ENCODE results near the gene UBE2G2.

UBE2G2 gene

DNA sequence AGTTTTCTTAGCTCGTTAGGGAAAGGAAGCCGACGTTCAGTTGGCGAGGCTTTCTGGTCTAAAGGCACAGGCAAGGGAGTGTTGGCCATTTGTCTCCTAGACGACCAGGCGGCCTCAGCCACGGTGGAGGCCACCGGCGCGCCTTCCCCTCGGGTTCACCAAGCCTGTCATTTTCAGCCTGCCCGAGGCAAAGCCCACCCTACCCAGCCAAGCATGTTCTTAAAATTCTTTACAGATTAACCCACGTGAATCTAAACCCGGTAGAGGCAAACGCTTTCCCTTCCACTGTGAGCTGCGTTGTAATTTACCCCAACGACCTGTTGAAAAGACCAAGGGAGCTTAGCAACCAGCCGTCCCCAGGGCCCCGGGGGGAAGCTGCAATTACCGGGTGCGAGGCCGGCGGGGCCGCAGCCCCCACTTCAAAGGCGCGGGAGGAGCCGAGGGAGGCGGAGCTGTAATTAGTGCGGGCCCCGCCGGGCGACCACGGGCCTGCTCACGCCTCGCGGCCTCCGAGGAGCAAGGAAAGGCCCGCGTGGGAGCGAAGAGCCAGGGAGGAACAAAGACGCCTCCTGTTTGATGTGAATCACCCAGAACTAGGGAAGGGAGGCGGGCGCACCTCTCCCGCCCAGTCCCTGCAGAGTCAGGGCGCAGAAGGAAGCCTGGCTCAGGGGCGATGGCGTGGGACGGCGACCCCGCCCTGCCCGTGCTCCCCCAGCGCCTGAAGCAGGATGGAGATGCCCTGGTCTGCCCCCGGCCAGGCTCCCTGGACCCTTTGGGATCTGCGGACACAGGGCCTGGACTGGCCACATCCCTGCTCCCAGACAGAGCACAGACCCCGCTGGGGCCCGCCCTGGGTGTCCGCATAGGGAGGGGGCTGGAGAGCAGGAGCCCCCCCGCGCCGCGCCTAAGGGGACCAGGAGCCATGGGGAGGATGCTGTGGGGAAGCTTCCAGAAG, 78.2 kb downstream of the UBE2G2 start:
- Histone ChIP-seq H3K4me1 (ENCODE audit: control insufficient read depth, insufficient read depth, low read length) (peaks cover 9% of the 10 kb centered on the region), H3K36me3 (ENCODE audit: control insufficient read depth, insufficient read depth, low read length) (no peaks in the 10 kb centered on the region), H3K9me3 (ENCODE audit: control insufficient read depth, insufficient read depth, low read length) (no peaks in the 10 kb centered on the region), H3K27me3 (ENCODE audit: control insufficient read depth, insufficient read depth, low read length) (peaks cover 2% of the 10 kb centered on the region), H3K4me3 (ENCODE audit: low read depth, low read length) (peak overlapping the region; percentile 13), H3K9ac (ENCODE audit: low read depth, low read length) (peak overlapping the region; percentile 24)

DNA sequence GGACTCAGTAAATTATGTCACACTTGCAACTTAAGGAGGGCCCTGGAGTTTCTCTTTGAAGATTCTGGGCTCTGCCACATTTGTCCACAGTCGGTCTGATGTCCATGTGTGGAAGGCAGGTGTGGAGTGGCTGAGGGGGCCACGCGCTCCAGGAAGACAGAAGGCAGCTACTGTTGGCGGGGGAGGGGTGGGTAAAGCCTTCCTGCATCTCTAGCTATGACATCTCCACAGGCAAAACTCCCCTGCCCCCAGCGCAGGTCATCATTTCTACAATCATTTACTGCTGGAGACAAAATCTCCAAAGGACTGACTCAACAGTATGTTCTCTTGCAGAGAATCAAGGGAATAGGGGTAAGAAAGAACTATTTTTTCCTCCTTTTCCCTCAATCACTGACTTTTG, 78.9 kb downstream of the UBE2G2 start:
- Histone ChIP-seq H3K4me3 (ENCODE audit: low read depth, low read length) (no peak overlapping the region), H3K9me3 (ENCODE audit: control insufficient read depth, insufficient read depth, low read length) (no peaks in the 10 kb centered on the region), H3K27me3 (ENCODE audit: control insufficient read depth, insufficient read depth, low read length) (peaks cover 2% of the 10 kb centered on the region), H3K36me3 (ENCODE audit: control insufficient read depth, insufficient read depth, low read length) (no peaks in the 10 kb centered on the region), H3K4me1 (ENCODE audit: control insufficient read depth, insufficient read depth, low read length) (peaks cover 14% of the 10 kb centered on the region), H3K9ac (ENCODE audit: low read depth, low read length) (no peak overlapping the region)

DNA sequence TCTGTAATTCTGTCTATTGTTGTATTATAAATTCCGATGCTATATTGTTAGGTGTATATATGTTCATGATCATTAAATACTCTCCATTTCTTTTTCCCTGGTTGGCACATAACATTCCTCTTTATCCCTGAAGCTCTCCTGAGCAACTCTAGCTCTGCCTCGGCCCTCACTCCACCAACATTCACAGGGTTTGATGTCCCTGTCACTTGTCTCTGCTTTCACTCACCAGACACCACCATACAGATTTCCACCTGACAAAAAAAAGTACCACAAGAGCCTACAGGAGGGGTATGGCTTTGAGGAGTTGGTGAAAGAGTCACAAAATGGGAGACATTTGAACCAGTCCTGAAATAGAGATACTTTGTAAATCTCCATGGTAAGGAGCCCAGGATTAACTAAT, 81.5 kb downstream of the UBE2G2 start:
- H3K9ac ChIP-seq (ENCODE audit: low read depth, low read length): no peak overlapping the region
- H3K4me1 ChIP-seq (ENCODE audit: control insufficient read depth, insufficient read depth, low read length): peaks cover 14% of the 10 kb centered on the region
- H3K9me3 ChIP-seq (ENCODE audit: control insufficient read depth, insufficient read depth, low read length): no peaks in the 10 kb centered on the region
- H3K4me3 ChIP-seq (ENCODE audit: low read depth, low read length): no peak overlapping the region
- H3K36me3 ChIP-seq (ENCODE audit: control insufficient read depth, insufficient read depth, low read length): no peaks in the 10 kb centered on the region
- H3K27me3 ChIP-seq (ENCODE audit: control insufficient read depth, insufficient read depth, low read length): peaks cover 2% of the 10 kb centered on the region

Data from iPS-15b (cell line).